PFSK-1 (cell line): ENCODE measurements around the gene COL6A5.

Experiments
- POLR2AphosphoS5 ChIP-seq: IDR thresholded peaks from 2 replicates; pipeline ENCODE4 v1.6.1; 2012; ENCODE audit warnings: low read depth, mild to moderate bottlenecking, control low read depth, low read length, moderate library complexity
- SIN3A ChIP-seq: IDR thresholded peaks from 2 replicates; pipeline ENCODE4 v1.6.1; 2012; ENCODE audit warnings: mild to moderate bottlenecking, low read length, moderate library complexity, borderline replicate concordance; ENCODE audit not compliant: insufficient read depth
- TAF1 ChIP-seq: IDR thresholded peaks from 2 replicates; pipeline ENCODE4 v1.6.1; 2012; ENCODE audit warnings: low read length, control low read depth, borderline replicate concordance; ENCODE audit not compliant: insufficient read depth

DNA sequence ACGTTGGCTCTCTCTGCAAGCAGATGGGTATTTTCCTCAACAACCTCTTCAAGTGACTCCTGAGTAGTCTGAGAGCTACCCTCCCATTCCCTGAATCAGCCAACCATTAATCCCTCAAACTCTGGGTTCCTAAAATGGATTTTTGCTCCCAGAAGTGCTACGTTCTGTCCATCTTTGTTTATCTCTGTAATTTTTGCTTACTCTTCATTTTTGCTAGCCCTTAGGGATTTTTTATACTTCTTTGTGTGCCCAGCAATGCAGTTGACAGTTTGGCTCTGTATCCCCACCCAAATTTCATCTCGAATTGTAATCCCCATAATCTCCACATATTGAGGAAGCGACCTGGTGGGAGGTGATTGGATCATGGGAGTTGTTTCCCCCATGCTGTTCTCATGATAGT lies 35.4 kb upstream of the COL6A5 start:
- TF ChIP-seq POLR2AphosphoS5: no peak
- no peak for TF ChIP-seq SIN3A
- TF ChIP-seq TAF1: no peak
